Measurements from ENCODE around the gene RXRA. TPM values are rescaled to one million over a fixed set of nuclear protein-coding genes. Genes with fewer than 3 reads are reported as not detected.
A peak's percentile ranks its signal among the peaks of the same experiment; 100 is the strongest.

RXRA gene
- total RNA-seq, 1 donor from 2014 or later = 33.4 TPM

- Histone ChIP-seq H3K9ac (ENCODE audit: low read length) (peak overlapping the region; percentile 47), H3K79me2 (ENCODE audit: insufficient read depth, low read length) (peaks cover 34% of the 10 kb centered on the region)
Measured at GRCh38 chr9:134404376-134405358, 78.4 kb downstream of the RXRA start.

GRCh38 chr9:134405527-134405926 lies 79.3 kb downstream of the RXRA start:
- H3K27me3 ChIP-seq (ENCODE audit: insufficient read depth, low read length) = no peaks in the 10 kb centered on the region
- FAIRE-seq (no peak), DNase-seq (ENCODE audit: low read depth) (no peak)
- peaks cover 67% of the 10 kb centered on the region for H4K20me1 ChIP-seq (ENCODE audit: insufficient read depth, low read length)
- Mint-ChIP-seq H3K4me3 (ENCODE audit: unreplicated experiment) (no peak overlapping the region), H3K27me3 (ENCODE audit: low read depth, unreplicated experiment) (no peaks in the 10 kb centered on the region), H3K4me1 (ENCODE audit: low read depth, unreplicated experiment) (peaks cover 4% of the 10 kb centered on the region), H3K9me3 (ENCODE audit: unreplicated experiment) (no peaks in the 10 kb centered on the region), H3K27ac (ENCODE audit: unreplicated experiment) (no peak overlapping the region), H3K36me3 (ENCODE audit: low read depth, unreplicated experiment) (peaks cover 3% of the 10 kb centered on the region)
- no peaks in the 10 kb centered on the region for H3K9me3 ChIP-seq (ENCODE audit: insufficient read depth, low read depth, low read length)
- H3K4me2 ChIP-seq (ENCODE audit: low read length) = no peak overlapping the region
- no peak overlapping the region for H2AFZ ChIP-seq (ENCODE audit: low read depth, low read length)
- TF ChIP-seq CTCF (IDR thresholded peaks at IDR 0.05; ENCODE audit: insufficient read depth, low read depth, low read length) (no peak), EZH2 (IDR thresholded peaks at IDR 0.05; ENCODE audit: insufficient read depth, low read length) (no peak)
- no peaks in the 10 kb centered on the region for H3K36me3 ChIP-seq (ENCODE audit: insufficient read depth, low read length)
- no peak overlapping the region for H3K4me3 ChIP-seq (ENCODE audit: insufficient read depth, low read depth, low read length)
- H3K4me1 ChIP-seq (ENCODE audit: insufficient read depth, low read length) = peaks cover 36% of the 10 kb centered on the region
- no peak overlapping the region for H3K9ac ChIP-seq (ENCODE audit: low read length)
- peaks cover 25% of the 10 kb centered on the region for H3K79me2 ChIP-seq (ENCODE audit: insufficient read depth, low read length)
- H3K27ac ChIP-seq (ENCODE audit: low read depth, low read length) = no peak overlapping the region

More at GRCh38 chr9:134404376-134405358, 78.4 kb downstream of the RXRA start:
- H3K4me3 Mint-ChIP-seq (ENCODE audit: unreplicated experiment) = no peak overlapping the region
- no peaks in the 10 kb centered on the region for H3K9me3 Mint-ChIP-seq (ENCODE audit: unreplicated experiment)
- H2AFZ ChIP-seq (ENCODE audit: low read depth, low read length) = no peak overlapping the region
- no peaks in the 10 kb centered on the region for H3K27me3 ChIP-seq (ENCODE audit: insufficient read depth, low read length)
- H3K27ac Mint-ChIP-seq (ENCODE audit: unreplicated experiment) = peak overlapping the region; percentile 26
- peaks cover 36% of the 10 kb centered on the region for H3K4me1 ChIP-seq (ENCODE audit: insufficient read depth, low read length)
- no peaks in the 10 kb centered on the region for H3K27me3 Mint-ChIP-seq (ENCODE audit: low read depth, unreplicated experiment)
- peak overlapping the region; percentile 48 for H3K4me2 ChIP-seq (ENCODE audit: low read length)
- peaks cover 4% of the 10 kb centered on the region for H3K4me1 Mint-ChIP-seq (ENCODE audit: low read depth, unreplicated experiment)
- TF ChIP-seq CTCF (IDR thresholded peaks at IDR 0.05; ENCODE audit: insufficient read depth, low read depth, low read length) (no peak), EZH2 (IDR thresholded peaks at IDR 0.05; ENCODE audit: insufficient read depth, low read length) (no peak)
- H3K4me3 ChIP-seq (ENCODE audit: insufficient read depth, low read depth, low read length) = no peak overlapping the region
- FAIRE-seq (no peak), DNase-seq (ENCODE audit: low read depth) (no peak)
- H3K9me3 ChIP-seq (ENCODE audit: insufficient read depth, low read depth, low read length) = no peaks in the 10 kb centered on the region
- H3K27ac ChIP-seq (ENCODE audit: low read depth, low read length) = no peak overlapping the region
- H3K36me3 Mint-ChIP-seq (ENCODE audit: low read depth, unreplicated experiment) = no peaks in the 10 kb centered on the region
- no peaks in the 10 kb centered on the region for H3K36me3 ChIP-seq (ENCODE audit: insufficient read depth, low read length)
- H4K20me1 ChIP-seq (ENCODE audit: insufficient read depth, low read length) = peaks cover 67% of the 10 kb centered on the region

Measured in astrocyte (in vitro differentiated cells and primary cell).